GM12801 (cell line): ENCODE measurements around the gene SRSF8.

Experiments
- CTCF ChIP-seq: IDR thresholded peaks from one replicate; pipeline ENCODE4 v1.5.1; 2011; ENCODE audit warnings: control low read depth; ENCODE audit not compliant: insufficient read length; ENCODE audit errors: extremely low read depth

The SRSF8 gene

GRCh38 chr11:95104856-95105255, 38.1 kb downstream of the SRSF8 start:
- no peak for TF ChIP-seq CTCF

GRCh38 chr11:95108159-95108611, 41.5 kb downstream of the SRSF8 start:
- no peak for TF ChIP-seq CTCF

- TF ChIP-seq CTCF = no peak
These were observed 42.2 kb downstream of the SRSF8 start for GRCh38 chr11:95108671-95109551.

GRCh38 chr11:95111923-95112540, 45.3 kb downstream of the SRSF8 start:
- no peak for TF ChIP-seq CTCF

- no peak for TF ChIP-seq CTCF
These were observed 48.9 kb downstream of the SRSF8 start for GRCh38 chr11:95115597-95115996.

GRCh38 chr11:95119361-95120060, 52.8 kb downstream of the SRSF8 start:
- no peak for TF ChIP-seq CTCF
